Raji (cell line): Measurements from ENCODE around the gene YEATS4.

Experiments used
- POLR2A ChIP-seq: IDR thresholded peaks from 2 replicates; pipeline ENCODE4 v1.6.1; 2011; ENCODE audit warnings: low read depth, low read length, control low read depth; ENCODE audit not compliant: insufficient read depth

Gene YEATS4

DNA sequence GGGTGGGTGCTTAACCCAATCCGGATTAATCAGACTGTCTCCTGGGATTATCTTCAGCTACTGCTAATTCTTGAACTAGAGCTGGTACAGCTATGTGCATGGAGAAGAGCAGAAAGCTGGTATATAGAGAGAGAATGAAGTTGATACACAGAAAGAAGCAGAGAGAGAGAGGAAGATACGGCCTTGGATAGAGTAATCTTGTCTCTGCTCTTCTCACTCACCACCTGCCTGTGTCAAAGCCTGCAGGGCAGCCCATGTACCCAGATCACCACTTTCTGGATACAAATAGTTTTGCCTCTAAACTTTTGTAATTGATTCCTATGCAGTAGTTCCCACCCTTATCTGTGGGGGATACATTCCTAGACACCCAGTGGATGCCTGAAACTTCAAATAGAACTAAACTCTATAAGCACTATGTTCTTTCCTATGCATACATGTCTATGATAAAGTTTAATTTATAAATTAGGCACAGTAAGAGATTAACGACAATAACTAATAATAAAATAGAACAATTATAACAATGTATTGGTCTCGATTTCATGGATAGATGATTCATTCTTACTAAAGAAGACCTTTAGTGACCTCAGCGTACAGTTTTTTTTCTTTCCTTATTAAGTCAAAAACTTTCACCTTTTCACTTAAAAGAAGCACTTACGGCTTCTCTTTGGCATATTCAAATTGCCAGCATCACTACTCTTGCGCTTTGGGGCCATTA is 45.5 kb downstream of the YEATS4 start:
- TF ChIP-seq POLR2A = no peak

DNA sequence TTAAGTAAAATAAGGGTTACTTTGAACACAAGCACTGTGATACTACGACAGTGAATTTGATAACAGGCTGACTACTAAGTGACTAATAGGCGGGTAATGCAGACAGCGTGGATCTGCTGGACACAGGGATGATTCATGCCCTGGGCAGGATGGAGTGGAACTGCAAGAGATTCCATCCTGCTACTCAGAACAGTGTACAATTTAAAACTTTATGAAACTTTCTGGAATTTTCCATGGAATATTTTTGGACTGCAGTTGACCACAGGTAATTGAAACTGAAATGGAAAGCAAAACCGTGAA is 46.0 kb downstream of the YEATS4 start:
- TF ChIP-seq POLR2A = no peak

DNA sequence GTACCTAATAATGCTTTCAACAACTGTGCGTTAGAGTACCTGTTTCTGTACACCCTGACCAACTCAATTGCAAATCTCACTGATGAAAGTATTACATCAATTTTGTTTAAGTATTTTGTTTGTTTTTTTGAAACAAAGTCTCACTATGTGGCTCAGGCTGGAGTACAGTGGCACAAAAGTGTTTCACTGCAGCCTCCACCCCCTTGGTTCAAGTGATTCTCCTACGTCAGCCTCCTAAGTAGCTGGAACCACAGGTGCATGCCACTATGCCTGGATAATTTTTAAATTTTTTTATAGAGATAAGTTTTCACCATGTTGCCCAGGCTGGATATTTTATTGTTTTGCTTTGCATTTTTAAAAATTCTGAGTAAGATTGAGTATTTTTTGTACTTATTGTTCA is 46.7 kb downstream of the YEATS4 start:
- TF ChIP-seq POLR2A = no peak

DNA sequence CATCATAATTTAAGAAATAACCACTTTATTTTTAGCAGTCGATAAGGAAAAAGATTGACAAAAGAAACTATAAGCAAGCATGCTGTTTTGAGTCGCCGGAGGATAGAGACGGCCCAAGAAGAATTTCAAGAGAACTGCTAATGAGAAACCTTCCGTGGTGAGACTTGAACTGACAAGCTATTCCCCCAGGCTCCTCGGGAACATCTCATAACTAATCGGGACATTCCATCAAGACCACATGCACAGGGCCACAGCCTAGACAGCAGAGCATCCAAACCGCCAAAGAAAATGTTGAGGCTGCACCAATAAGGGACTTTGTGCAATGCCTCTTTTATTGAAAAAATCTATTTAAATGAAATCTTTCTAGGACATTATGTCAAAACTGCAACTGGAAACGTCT is 51.0 kb downstream of the YEATS4 start:
- no peak for TF ChIP-seq POLR2A

DNA sequence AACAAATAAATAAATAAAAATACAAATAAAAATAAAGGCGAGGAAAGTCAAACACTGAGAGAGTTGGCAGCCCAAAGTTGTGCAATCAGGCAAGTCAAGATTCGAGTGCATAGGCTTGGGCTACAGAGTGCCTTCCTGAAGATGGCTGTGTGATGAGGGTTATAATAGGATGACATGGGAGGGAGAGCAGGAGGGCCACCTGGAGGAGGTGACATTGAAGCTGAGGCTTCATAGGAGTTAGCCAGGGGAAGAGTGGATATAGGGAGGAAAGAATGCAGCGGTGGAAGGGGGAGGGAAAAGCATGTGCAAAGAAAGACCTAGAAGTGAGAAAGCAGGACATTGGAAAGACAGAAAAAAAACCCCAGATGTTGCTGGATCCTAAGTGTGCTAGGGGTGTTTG is 53.1 kb downstream of the YEATS4 start:
- no peak for TF ChIP-seq POLR2A

DNA sequence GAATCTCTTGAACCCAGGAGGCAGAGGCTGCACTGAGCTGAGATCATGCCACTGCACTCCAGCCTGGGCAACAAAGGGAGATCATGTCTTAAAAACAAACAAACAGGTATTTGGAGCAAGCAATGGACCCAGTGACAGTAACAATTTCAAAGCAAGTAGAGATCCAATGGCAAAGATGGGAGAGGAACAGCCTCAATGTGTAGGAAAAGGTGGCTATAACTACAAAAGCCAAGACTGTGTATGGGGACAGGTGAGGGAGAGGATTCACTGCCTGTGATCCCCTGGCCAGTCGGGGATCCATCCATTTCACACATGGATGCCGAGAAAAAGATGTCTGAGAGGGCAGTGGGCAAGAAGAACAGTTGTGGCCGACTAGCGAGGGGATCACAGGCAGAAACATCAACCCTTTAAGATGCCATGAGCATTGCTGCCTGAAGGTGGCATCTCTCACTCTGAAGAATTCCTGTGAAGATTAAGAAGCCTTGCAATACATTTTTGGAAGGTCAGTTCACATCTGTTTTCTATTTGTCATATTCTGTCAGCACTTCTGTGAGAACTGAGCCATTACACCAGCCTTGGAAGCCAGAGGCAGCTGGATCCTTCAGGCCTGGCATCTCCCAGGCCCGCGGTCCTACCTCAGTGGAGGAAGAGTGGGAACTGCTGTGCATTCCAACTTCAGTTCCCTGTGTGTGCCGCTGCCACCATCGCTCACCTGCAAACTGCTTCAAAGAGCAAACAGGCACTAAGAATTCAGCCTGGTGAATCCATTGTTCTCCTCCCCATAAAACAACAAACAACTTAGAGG is 56.1 kb downstream of the YEATS4 start:
- no peak for TF ChIP-seq POLR2A

DNA sequence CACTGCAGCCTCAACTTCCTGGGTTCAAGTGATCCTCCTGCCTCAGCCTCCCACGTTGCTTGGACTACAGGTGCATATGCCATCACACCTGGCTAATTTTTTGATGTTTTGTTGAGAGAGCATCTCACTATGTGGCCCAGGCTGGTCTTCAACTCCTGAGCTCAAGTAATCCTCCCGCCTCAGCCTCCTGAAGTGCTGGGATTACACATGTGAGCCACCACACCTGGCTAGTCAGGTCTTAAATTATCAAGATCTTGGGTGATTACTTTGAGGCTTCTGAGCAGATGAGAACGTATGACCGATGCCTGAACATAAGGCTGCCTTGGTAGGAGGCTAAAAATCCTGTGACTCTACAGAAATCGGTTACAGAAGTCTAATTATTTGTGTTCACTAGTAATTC is 57.7 kb downstream of the YEATS4 start:
- no peak for TF ChIP-seq POLR2A

DNA sequence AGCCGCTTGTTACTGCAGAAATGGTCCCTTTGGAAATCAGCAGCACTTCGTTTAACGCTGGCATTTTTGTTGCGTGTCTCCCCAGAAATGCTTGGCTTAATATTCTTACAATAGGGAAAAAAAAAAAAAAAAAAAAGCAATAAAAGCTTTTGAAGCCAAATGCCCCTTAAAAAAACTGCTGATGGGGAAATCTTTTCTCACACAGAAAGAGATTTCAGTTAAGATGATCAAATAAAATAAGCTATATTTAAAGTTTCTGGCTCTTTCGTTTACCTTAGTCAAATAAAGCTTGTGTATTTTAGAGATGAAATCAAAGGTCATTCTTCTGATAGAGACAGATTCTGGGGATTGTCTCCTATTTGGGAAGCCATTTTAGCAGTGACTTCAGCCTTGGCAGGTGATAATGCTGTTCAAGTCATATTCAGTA is 58.2 kb downstream of the YEATS4 start:
- TF ChIP-seq POLR2A = no peak

DNA sequence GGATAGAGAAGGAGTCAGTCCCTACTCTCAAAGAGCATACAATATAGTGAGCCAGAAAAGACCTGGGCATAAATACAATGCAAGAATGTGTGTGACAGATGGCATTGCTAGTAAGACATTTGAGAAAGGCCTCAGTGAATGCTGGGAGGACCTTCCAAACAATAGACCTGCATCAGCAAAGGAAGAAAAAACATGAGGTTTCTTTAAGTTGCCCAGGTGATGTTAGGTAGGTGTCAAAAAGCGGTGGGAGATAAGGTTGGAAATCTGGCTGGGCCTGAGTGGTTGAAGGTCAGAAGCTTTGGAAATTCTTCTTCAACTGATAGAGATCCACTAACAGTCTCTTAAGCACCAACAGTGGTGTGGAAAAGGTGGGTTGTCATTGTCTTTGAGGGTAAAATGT is 60.2 kb downstream of the YEATS4 start:
- no peak for TF ChIP-seq POLR2A

DNA sequence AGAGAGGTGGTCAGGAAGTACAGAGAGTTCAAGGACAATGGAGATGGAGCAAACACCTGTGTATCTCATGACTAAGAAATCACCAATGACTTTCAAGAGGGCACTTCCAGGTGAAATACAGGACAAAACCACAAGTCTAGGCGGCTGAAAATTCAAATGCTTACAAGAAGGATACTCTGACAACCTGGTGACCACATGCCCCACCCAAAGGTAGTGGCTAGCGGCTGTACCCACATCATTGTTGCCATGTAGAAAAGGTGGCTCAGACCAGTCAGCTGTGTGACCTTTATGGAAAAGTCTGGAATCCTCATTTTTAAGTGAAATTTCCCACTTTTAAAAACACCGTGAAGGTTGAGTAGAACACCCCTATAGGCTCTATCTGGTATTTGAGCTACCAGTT is 62.0 kb downstream of the YEATS4 start:
- no peak for TF ChIP-seq POLR2A

DNA sequence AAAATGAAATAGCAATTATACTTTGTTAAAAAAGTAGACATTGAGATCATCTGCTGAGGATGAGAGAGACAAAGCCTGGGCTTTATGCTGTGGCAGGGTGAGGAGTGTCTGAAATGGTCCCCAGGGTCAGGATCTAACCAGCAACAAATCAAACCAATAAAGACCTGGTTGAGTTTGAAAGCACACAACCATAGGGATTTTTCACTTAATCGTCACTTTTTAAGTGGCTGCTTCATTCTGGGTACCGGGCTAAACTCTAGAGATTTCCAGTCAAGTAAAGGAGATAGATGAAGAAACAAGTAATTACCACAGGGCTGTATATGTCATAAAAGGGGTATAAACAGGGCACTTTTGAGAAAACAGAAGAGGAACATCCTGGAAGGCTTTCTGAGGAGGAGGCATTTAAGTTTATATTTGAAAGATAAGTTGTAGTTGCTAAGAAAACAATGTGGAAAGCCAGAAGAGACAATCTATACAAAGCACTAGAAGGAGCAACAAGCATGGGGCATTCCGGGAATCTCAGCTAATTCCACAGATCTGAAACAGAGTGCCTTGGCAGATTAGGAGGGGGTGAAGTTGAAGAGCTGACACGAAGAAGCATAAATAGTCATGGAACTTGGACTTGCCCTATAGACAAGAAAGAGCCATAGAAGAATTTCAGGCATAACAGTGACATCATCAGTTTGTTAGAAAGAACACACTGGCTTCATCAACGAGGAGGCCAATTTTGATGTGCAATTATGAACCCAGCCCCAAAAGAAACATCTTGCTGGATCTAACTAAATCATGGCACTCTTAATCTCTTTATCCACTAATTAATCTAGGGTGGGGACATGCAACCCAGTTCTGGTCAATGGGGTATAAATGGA is 63.7 kb downstream of the YEATS4 start:
- no peak for TF ChIP-seq POLR2A

DNA sequence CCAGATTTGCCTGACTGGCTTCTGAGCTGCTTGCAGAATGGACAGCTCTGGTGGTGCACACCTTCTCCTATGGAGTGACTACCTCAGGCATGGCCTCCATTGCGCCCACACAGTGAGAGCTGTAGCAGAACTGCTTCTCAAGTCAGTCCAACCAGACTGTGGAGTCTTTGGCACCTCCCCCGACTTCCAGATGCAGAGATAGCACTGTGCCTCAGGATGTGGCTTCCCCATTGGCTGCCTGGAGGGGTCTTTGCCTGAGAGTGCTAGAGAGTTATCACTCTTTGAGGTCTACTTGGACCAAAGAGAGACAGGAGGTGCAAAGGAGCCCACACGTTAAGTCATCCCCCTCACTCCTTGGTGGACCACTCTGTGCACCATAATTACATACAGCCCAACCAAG is 65.9 kb downstream of the YEATS4 start:
- TF ChIP-seq POLR2A = no peak

DNA sequence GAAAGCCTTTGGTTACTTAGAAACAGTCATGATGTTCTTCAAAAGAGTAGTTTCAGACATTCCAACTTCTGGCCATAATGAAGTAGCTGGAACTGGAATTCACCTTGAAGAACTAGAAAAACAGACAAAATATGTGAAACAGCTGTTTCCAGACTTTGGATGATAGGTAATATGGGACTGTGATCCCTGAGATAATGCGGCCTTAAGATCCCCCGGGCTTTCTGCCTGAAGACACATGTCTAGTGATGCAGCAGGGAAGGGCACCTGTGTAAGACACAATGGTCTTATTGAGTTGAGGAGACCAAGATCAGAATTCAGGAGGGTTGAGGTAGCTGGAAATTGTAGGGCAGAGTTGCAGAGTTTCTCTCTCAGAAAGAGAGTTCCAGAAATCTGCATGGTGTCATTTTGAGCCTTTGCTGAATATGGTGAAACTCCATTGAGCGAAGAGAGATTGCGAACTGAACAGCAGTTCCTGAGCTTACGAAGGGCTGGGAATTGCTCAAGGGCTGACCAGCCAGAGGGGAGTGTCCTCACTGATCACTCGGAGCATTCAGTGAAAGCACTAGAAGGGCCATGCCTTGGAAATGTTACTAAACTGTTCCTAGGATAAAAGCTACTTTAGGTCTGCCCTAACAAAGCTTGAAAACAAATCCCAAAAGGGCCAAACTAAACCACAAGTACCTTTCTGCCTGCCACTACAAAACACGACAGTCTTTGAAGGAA is 69.0 kb downstream of the YEATS4 start:
- no peak for TF ChIP-seq POLR2A

DNA sequence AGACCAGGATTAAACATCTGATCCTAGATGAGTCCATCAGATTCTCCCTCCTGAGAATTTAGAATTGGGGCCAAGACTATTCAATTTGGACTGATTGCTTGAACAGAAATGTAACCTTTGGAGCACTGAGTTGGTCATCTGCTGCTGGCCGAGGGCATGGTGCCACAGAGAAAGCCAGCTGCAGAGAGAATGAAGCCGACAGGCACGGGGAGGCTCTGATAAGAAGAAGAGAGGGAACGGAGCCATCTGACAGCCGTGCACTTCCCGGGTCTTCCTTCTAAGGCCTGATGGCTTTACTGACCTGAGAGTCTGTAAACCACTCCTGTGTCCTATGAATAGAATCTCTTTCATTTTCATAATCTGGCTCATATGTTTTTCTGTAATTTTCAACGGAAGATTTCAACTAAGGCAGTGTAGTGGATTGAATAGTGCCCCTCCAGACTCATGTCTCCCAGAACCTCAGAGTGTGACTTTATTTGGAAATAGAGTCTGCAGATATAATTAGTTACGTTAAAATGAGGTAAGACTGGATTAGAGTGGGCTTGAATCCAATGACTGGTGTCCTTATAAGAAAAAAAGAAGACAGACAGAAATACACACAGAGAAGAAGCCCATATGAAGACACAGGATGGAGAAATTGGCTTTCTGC is 71.5 kb downstream of the YEATS4 start:
- TF ChIP-seq POLR2A = no peak
